HG03521 (cell line): Measurements from ENCODE around the gene ELFN1.

ENCODE experiments used
- ATAC-seq: cut with Tn5 transposase; IDR thresholded peaks from one replicate; pipeline ENCODE4 v1.9.1; 2021; ENCODE audit warnings: mild to moderate bottlenecking, moderate library complexity; ENCODE audit not compliant: unreplicated experiment

The ELFN1 gene

GRCh38 chr7:1641661-1642260 is 28.3 kb upstream of the ELFN1 start:
- ATAC-seq, result no peak

- ATAC-seq, result no peak
Measured at GRCh38 chr7:1642291-1642731, 27.8 kb upstream of the ELFN1 start.

GRCh38 chr7:1643270-1644092 is 26.6 kb upstream of the ELFN1 start:
- no peak for ATAC-seq

DNA sequence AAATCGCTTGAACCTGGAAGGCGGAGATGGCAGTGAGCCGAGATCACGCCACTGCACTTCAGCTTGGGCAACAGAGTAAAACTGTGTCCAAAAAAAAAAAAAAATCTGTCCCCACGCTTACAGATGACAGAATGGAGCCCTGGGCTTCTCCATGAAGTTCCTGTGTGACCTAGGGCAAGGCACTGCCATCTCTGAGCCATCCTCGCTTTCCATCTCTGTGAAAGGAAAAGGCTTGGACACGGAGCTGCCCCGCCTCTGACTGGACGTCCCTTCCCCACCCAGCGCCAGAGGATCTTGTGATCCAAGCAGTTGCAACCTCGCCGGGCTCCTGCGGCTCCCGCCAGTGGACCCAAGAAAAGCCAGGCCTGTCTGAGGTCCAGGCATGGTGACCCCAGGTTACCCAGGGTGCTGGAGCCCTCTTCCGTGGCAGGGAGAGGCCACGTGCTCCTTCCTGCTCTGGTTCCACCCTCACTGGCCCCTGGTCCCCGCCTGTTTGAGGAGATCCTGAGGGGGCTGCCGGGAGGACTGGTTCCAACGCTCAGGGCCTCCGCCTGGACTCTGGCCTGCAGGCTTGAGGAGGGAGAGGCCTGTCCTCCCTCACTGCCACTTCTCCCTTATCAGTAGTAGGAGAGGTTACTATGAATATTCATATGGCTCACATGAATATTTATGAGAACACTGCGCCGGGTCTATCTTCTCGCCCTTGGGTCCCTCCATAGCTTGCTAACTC is 25.6 kb upstream of the ELFN1 start:
- no peak for ATAC-seq

DNA sequence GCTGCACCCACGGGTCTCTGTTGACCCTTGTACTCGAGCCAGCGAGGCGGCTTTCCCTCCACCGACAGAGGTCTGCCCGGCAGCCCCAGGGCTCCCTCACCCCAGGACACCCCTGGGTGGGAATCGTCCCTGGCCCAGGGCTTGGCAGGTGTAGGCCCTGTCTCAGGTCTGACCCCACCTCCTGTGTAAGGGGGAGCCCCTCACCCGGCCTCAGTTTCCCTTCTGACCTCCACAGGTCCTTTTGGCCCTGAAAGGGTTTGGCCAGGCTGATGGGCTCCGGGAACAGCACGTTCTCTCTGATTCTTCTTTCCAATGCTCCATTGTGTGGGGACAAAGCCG is 25.0 kb upstream of the ELFN1 start:
- ATAC-seq, result no peak

DNA sequence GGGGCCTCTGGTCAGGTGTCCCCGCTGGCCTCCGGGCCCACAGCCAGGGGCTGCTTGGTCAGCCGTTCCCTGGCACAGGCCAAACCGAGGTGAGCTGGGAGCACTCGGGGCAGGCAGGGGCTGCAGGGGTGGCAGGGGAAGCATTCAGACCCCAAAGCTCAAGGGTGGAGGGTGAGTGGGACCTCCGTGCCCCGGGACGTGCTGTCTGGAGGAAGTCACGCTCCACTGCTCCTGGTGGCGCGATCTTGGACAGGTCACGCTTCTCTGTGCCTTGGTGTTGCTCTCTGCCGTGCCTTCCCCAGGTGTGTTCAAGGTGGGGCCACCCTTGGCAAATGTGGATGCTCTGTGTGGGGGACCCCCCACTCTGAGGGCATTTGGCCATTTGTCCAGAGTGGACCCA is 24.6 kb upstream of the ELFN1 start:
- ATAC-seq, result no peak

DNA sequence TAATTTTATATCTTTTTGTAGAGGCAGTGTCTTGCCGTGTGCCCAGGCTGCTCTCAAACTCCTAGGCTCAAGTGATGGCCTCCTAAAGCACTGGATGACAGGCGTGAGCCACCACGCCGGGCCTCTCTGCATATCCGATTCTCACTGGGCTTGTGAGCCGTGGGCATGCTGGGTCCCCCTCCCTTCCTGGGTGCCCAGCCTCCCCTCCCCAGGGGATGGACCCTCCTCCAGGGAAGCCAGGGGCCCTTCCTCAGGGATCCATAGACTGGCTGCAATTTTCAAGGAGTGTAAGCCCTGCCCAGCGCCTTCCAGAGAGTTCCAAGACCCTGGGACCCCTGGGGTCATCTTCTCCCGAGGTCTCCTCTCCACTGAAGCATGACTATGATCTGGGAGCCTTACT is 23.7 kb upstream of the ELFN1 start:
- no peak for ATAC-seq

DNA sequence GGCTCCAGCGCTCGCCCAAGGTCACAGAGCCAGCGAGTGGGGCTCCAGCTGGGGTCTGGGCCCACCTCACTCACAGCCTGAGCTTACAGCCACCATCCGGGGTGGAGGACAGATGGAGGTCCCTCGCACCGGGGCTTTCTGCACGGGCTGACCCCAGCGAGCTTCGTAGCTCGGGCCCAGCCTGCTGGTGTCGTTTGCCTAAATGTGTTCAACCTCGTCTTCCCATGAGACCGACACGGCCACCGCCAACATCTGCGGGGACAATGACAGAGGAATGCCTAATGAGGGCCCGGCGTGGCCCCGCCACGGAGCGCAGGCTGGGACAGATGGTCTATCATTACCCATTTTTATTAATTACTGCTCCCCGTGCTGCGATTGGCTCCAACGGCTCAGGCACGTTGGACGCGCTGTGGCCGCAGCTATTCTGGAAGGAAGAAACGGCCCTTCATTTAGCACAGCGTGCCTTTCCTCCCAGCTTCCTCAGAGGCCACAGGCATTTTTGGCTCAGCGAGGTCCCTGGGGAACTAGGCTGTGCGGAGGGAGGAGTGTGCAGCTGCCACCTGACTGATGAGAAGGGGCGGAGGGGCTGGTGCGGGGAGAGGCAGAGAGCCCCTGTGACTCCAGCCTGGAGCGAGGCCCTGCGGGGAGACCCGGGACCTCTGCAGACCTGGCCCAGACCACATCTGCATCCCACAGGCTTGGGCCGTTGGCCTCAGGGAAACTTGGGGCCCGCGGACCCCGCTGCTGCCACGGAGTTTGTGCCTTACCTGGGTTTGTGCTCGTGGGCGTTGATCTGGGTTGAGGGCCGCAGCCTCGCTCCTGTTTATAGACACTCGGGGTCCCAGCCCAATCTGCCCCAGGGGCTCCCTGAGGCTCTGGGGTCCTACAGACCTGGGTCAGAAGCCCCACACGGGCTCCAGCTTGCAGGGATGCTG is 22.9 kb upstream of the ELFN1 start:
- ATAC-seq, result no peak

DNA sequence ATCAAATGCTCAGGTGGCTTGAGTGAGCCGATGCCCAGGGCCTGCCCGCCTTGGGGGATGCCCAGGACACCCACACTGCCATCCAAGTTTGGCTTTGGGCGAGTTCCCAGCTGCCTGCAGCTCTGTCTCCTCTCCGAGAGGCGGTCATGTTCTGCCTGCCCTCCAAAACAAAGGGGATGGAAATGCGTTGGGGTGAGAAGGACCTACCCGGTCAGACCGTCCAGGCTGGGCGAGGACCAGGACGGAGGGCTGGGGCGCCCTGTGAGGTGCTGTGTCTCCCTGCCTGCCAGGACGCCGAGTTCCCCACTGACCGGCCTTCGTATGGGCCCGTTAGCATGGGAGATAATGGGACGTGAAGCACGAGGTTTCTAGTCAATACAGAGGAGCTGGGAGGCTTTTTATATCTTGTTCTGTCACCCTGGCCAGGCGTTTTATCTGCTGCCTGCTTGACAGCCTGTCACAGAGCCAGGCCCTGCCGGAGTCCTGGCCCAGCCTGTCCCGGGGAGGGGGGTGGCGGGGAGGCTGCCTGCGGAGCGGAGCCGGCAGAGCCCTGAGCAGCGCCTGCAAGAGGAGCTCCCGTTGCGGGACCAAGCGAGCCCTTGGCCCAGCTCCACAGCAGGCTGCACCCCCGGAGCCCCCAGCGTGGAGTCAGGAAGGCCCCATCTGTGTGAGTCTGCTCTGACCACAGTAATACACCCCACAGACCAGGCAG is 22.0 kb upstream of the ELFN1 start:
- ATAC-seq, result no peak

GRCh38 chr7:1649751-1650326 is 20.2 kb upstream of the ELFN1 start:
- ATAC-seq, result no peak

GRCh38 chr7:1650363-1651030 is 19.6 kb upstream of the ELFN1 start:
- ATAC-seq, result no peak

GRCh38 chr7:1651031-1651446 is 19.0 kb upstream of the ELFN1 start:
- ATAC-seq, result no peak

DNA sequence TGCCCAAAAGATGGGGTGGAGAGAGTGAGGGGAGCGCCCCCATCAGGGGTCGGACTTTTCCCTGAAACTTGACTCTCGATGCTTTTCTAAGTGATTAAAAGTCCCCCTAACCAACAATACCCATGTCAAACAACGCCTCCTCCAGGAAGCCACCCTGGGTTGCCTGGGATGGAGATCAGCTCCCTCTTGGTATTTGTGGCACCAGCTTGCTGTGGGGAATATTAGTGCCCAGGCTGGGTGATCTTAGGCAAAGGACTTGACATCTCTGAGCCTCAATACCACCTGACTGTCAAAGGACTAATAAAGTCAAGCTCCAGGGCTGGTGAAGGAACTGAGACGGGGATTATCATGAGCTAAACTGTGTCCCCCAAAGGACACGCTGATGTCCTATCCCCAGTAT is 18.2 kb upstream of the ELFN1 start:
- no peak for ATAC-seq

DNA sequence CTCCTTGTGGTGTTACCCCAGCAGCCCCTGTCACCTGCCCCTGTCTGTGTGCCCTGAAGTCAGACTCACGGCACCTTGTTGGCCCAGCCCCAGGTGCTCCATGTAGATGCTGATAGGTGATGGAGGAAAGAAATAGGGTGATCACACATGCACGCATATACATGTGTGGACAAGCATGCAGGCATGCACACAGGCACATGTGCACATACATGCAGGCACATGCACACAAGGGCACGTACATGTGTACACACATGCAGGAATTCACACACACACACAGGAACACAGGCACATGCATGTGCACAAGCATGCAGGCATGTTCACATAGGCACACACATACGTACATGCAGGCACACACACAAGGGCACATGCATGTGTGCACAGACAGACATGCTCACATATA is 16.6 kb upstream of the ELFN1 start:
- ATAC-seq, result no peak

GRCh38 chr7:1654111-1654510 is 16.0 kb upstream of the ELFN1 start:
- ATAC-seq, result no peak

DNA sequence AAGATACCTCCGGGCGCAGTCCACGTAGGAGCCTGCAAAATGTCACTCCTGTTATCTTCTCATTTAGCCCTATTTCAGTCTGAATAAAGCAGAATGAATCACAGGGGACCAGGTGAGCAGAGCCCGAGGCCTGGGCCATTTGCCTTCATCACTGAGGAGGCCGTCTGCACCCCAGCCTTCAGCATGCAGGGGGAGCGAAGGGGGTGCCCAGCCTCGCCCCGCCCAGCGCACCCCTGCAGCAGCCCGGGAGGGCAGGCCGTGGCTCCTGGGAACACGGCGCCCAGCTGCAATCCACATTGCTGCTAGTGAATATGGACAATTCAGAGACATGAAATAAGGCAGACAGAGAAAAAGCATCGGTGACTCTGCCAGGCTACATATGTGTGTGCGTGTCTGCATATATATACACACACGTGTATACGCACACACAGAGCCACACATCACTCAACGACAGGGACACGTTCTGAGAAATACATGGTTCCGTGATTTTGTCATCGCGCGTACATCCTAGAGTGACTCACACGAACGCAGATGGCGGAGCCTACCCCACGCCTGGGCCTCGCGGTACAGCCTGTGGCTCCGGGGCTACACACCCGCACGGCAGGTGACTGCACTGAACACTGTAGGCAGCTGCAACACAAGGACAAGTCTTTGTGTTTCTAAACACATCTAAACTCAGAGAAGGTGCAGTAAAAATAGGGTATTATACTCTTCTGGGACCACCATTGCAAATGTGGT is 15.2 kb upstream of the ELFN1 start:
- ATAC-seq, result no peak

GRCh38 chr7:1659696-1660095 is 10.4 kb upstream of the ELFN1 start:
- no peak for ATAC-seq

DNA sequence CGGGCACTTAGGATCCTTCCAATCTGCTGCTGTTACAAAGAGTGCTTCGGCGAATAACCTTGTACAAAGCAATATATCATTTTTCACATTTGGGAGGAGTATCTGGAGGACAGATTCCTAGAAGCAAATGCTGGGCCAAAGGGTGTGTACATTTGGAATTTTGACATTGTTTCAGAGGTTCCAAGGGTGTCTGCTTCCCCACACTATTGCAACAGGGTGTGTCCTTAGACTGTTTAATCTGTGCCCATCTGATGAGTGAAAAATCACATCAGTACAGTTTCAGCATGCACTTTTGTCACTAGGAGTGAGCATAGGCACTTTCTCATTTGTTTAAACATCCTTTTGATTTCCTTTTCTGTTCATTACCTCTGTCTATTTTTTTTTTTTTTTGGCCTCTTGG is 8.6 kb upstream of the ELFN1 start:
- ATAC-seq, result no peak

DNA sequence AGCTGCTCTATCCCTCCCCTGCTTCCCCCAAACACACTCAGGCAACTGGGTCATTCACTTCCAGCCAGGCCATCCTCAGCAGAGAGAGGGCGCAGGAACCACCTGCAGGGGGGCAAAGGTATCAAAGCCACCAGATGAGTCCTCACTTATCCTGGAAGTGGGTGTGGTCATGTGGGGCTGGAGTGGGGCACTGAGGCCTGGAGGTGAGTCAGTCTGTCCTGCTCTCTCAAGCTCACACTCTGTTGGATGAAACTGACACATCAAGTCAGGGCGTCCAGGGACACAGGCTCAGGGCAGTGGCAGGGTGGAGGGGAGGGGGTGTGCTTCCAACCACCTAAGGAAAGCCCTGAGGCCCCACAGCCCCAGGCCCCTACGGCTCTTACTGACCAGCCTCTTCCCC is 8.0 kb upstream of the ELFN1 start:
- ATAC-seq, result no peak
